Spleen (tissue), 7 donors: ENCODE measurements around the gene GRIN2C.

Source experiments
- POLR2AphosphoS5 ChIP-seq, 3 donors: sonication (generic); formaldehyde crosslinking; IDR thresholded peaks; one replicate each; pipeline ENCODE4 v1.5.1; 2017; ENCODE audit warnings: antibody characterized with exemption in 3 of 3
- TF ChIP-seq, protein P1 (sequence below), 11 experiments: fragments of 200-600 bp in 7 of 11; fragments of 450-650 bp in 4 of 11; sonication (generic) in 4 of 11; IDR thresholded peaks in 8 of 11; conservative IDR thresholded peaks in 3 of 11; 1 replicate in 7 of 11; 2 replicates in 4 of 11; pipeline versions ENCODE4 v1.4.0 to v1.8.0; 2016 to 2021; ENCODE audit warnings: antibody characterized with exemption in 11 of 11, inconsistent platforms in 4 of 11, mild to moderate bottlenecking in 1 of 11
- donor health status: DM: no; HTN: no; CAD: no; lungs with moderate emphysema.
- donor health status: DM: no; HTN: no; CAD: no.
- donor health status: DM: no; HTN: no; CAD: no.

DNA sequence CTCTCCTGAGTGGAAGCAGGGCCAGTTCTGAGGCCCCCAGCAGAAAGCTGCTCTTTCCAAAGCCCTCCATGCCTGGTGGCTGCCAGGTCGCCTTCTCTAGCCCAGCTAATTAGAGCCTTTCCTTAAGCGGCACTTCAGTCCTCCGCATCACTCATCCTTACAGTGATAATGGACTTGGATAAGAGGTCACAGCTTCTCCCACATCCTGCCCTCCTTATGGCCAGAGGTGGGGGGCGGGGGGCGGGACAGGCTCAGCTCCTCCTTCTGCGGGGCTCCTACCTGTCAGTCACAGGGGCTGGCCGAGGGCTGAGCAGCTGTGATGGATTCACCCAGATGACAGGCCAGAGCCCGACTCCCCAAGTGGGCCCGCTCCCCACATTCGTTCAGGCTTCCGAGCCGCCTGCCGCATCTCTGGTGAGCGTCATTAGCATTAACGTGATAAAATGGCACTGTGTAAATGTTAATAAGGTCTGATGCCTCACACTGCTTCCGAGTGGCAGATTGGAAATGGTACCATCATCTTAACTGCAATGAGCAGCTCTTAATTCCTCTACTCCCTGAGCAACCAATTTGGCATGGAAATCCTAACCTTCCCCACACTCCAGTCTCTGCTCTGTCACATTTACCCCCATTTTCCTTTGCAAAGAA, 41.3 kb downstream of the GRIN2C start:
- no peak for TF ChIP-seq POLR2AphosphoS5 (IDR thresholded peaks at IDR 0.05)
- TF ChIP-seq, protein P1, sequence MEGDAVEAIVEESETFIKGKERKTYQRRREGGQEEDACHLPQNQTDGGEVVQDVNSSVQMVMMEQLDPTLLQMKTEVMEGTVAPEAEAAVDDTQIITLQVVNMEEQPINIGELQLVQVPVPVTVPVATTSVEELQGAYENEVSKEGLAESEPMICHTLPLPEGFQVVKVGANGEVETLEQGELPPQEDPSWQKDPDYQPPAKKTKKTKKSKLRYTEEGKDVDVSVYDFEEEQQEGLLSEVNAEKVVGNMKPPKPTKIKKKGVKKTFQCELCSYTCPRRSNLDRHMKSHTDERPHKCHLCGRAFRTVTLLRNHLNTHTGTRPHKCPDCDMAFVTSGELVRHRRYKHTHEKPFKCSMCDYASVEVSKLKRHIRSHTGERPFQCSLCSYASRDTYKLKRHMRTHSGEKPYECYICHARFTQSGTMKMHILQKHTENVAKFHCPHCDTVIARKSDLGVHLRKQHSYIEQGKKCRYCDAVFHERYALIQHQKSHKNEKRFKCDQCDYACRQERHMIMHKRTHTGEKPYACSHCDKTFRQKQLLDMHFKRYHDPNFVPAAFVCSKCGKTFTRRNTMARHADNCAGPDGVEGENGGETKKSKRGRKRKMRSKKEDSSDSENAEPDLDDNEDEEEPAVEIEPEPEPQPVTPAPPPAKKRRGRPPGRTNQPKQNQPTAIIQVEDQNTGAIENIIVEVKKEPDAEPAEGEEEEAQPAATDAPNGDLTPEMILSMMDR (IDR thresholded peaks at IDR 0.05 in 8 of 11, conservative IDR thresholded peaks at IDR 0.05 in 3 of 11): no peak
